Heart right ventricle (tissue), 16 donors: ENCODE results near the gene COMMD1. TPM values are rescaled to one million over a fixed set of nuclear protein-coding genes. Genes with fewer than 3 reads are reported as not detected.

Source experiments
- ATAC-seq, 8 donors: fragments of 200-7000 bp; cut with Tn5 transposase; one replicate each; pipeline ENCODE4 v1.9.1; 2020; ENCODE audit warnings: mild to moderate bottlenecking in 8 of 8, moderate library complexity in 8 of 8, moderate number of reproducible peaks in 1 of 8
- DNase-seq, 2 donors: peaks; one replicate each; pipeline ENCODE4 v3.0.0-alpha.2; 2020
- H3K27ac ChIP-seq, 10 donors: fragments of 200-600 bp; sonication (generic) in 2 of 10; one replicate each; pipeline versions ENCODE4 v1.5.0 to v1.8.0; 2020 to 2022; ENCODE audit warnings: mild to moderate bottlenecking in 3 of 10
- H3K27me3 ChIP-seq, 7 donors: fragments of 200-600 bp; one replicate each; pipeline ENCODE4 v1.8.0; 2021 to 2022; ENCODE audit warnings: mild to moderate bottlenecking in 2 of 7
- H3K36me3 ChIP-seq, 9 donors: fragments of 200-600 bp; sonication (generic) in 1 of 9; one replicate each; pipeline versions ENCODE4 v1.5.0 to v1.8.0; 2020 to 2022; ENCODE audit warnings: mild to moderate bottlenecking in 2 of 9
- H3K4me1 ChIP-seq, 9 donors: fragments of 200-600 bp; sonication (generic) in 1 of 9; one replicate each; pipeline versions ENCODE4 v1.5.0 to v1.8.0; 2020 to 2022; ENCODE audit warnings: mild to moderate bottlenecking in 4 of 9
- H3K4me3 ChIP-seq, 10 donors: fragments of 200-600 bp; sonication (generic) in 2 of 10; one replicate each; pipeline versions ENCODE4 v1.5.0 to v1.8.0; 2020 to 2022; ENCODE audit warnings: mild to moderate bottlenecking in 7 of 10, moderate library complexity in 2 of 10
- H3K9me3 ChIP-seq, 11 donors: fragments of 200-600 bp in 10 of 11; sonication (generic) in 2 of 11; one replicate each; pipeline versions ENCODE4 v1.5.0 to v1.8.0; 2013 to 2022; ENCODE audit warnings: mild to moderate bottlenecking in 2 of 11, control low read depth in 1 of 11, moderate library complexity in 1 of 11
- CTCF ChIP-seq, 9 donors: fragments of 200-600 bp; sonication (generic) in 2 of 9; IDR thresholded peaks; one replicate each; pipeline versions ENCODE4 v1.5.0 to v1.8.0; 2021 to 2022; ENCODE audit warnings: antibody characterized with exemption in 9 of 9, mild to moderate bottlenecking in 5 of 9, moderate library complexity in 1 of 9
- WGBS, 2 donors: extraction: QIAGEN DNeasy Blood & Tissue Kit; methylation state at CpG; one replicate each; pipeline ENCODE4 v1.1.7; 2013; ENCODE audit warnings: inconsistent platforms in 1 of 2; 5-methylcytosine and 5-hydroxymethylcytosine counted together
- intact Hi-C, 10 donors: fragments of 100-400 bp; cut with DNase I; formaldehyde crosslinking; loops; one replicate each; pipeline versions ENCODE4 v1.11.1 to v1.14.2; 2022
- polyA plus RNA-seq, 2 donors: library from polyadenylated mRNA; stranded (reverse); fragments of 200-250 nt; gene quantifications; one replicate each; pipeline ENCODE4 v1.2.3, GENCODE V29; 2013
- total RNA-seq, 10 donors: library from RNA; stranded (reverse); fragmentation: NEBNext Ultra II Directional in 3 of 10; extraction: Animal tissue kit (Norgen Biotek cat#: 25700) in 3 of 10; gene quantifications; one replicate each; pipeline versions ENCODE4 v1.2.1 to v1.2.4, GENCODE V29; 2021 to 2023
- donor health status: Arrhythmogenic right ventricular cardiomyopathy.
- donor health status: ischemic (EF 13 %, LVEDD 7.1; RV severe dilation, severe dysfunction).
- donor health status: healthy with polysubstance abuse.
- donor health status: DM: no; HTN: yes; CAD: no.
- donor health status: DM: no; HTN: no; CAD: no.
- donor health status: ischemic (EF 25% LVEDD 6.9; RV normal size, moderate dysfunction).
- donor health status: ischemic (EF 25% LVEDD 5.7; RV mildly dilated, moderate dysfunction).
- donor health status: healthy.
- donor health status: DM: yes; HTN: yes; CAD: no.
- donor health status: Ischemic cardiomyopathy.
- donor health status: ischemic (EF 35%, LVEDD 5.7; RV mildly dilated, moderate dysfunction).
- donor health status: nonischemic (EF 11% LVEDD 7.7; RV severe dilation, severe dysfunction).
- donor health status: DM: yes; HTN: yes; CAD: no.
- donor health status: PGD.
- donor health status: ischemic (EF 29% LVEDD 5.4; RV normal size, mild dysfunction).
- donor health status: nonischemic (EF 23%, LVEDD 6.1; RV moderate dilation, normal function).

COMMD1 gene
- total and polyA plus RNA-seq, 12 donors: 51.1 to 90.2 (median 64.4) TPM

- no peak for TF ChIP-seq CTCF (IDR thresholded peaks at IDR 0.05)
- Histone ChIP-seq H3K4me1 (peaks cover 0 to 17% (median 0%) of the 10 kb centered on the region in 9 donors), H3K27me3 (no peaks in the 10 kb centered on the region), H3K4me3 (no peak overlapping the region), H3K9me3 (no peaks in the 10 kb centered on the region), H3K36me3 (no peaks in the 10 kb centered on the region), H3K27ac (no peak overlapping the region)
- 94 to 96% methylated on average over 3 of the region's 3 CpGs for WGBS, 2 donors
- intact Hi-C loops: no loop called here
- ATAC-seq: no peak
- DNase-seq: no peak
These were observed 124.4 kb downstream of the COMMD1 start for GRCh38 chr2:62029910-62030309.

- ATAC-seq (no peak), DNase-seq (no peak)
- Histone ChIP-seq H3K4me3 (no peak overlapping the region), H3K4me1 (peaks cover 0 to 17% (median 0%) of the 10 kb centered on the region in 9 donors), H3K27me3 (no peaks in the 10 kb centered on the region), H3K36me3 (no peaks in the 10 kb centered on the region), H3K27ac (no peak overlapping the region), H3K9me3 (no peaks in the 10 kb centered on the region)
- intact Hi-C loops: no loop called here
- no peak for TF ChIP-seq CTCF (IDR thresholded peaks at IDR 0.05)
These were observed 125.4 kb downstream of the COMMD1 start for GRCh38 chr2:62030902-62031301.

GRCh38 chr2:62032096-62032495 lies 126.6 kb downstream of the COMMD1 start:
- Histone ChIP-seq H3K36me3 (no peaks in the 10 kb centered on the region), H3K4me3 (no peak overlapping the region), H3K4me1 (peaks cover 0 to 17% (median 0%) of the 10 kb centered on the region in 9 donors), H3K9me3 (no peaks in the 10 kb centered on the region), H3K27ac (no peak overlapping the region), H3K27me3 (no peaks in the 10 kb centered on the region)
- intact Hi-C loops: no loop called here
- no peak for TF ChIP-seq CTCF (IDR thresholded peaks at IDR 0.05)
- 95 to 99% methylated on average over 5 of the region's 5 CpGs for WGBS, 2 donors
- DNase-seq: no peak
- ATAC-seq: no peak

GRCh38 chr2:62034715-62035114 lies 129.2 kb downstream of the COMMD1 start:
- Histone ChIP-seq H3K36me3 (no peaks in the 10 kb centered on the region), H3K4me3 (no peak overlapping the region), H3K4me1 (peaks cover 0 to 13% (median 3%) of the 10 kb centered on the region in 9 donors), H3K9me3 (no peaks in the 10 kb centered on the region), H3K27ac (no peak overlapping the region), H3K27me3 (no peaks in the 10 kb centered on the region)
- intact Hi-C loops: no loop called here
- ATAC-seq (no peak), DNase-seq (no peak)
- no peak for TF ChIP-seq CTCF (IDR thresholded peaks at IDR 0.05)

- Histone ChIP-seq H3K4me1 (peaks cover 0 to 18% (median 3%) of the 10 kb centered on the region in 9 donors), H3K27ac (no peak overlapping the region), H3K36me3 (no peaks in the 10 kb centered on the region), H3K4me3 (no peak overlapping the region), H3K27me3 (no peaks in the 10 kb centered on the region), H3K9me3 (no peaks in the 10 kb centered on the region)
- ATAC-seq (no peak), DNase-seq (no peak)
- intact Hi-C loops: no loop called here
- no peak for TF ChIP-seq CTCF (IDR thresholded peaks at IDR 0.05)
- 97 to 100% methylated on average over 1 of the region's 1 CpG for WGBS, 2 donors
These were observed 130.8 kb downstream of the COMMD1 start for GRCh38 chr2:62036229-62036628.
